Stimulated activated naive B cell treated with anti-CD40 and anti-IgM and Interleukin-4, amounts not matched to agents 10 μg/mL and 1 μg/mL and 100 μg/mL, for 72 hours (primary cell): ENCODE results near the gene RAD51B.
"Not testable (repeated sequence)": the region's sequence is repeated elsewhere in the genome, so short reads cannot be mapped to it uniquely, and the experiment has no call there.

ENCODE experiments used
- ATAC-seq, 2 donors: fragments of 150-1000 bp; cut with Tn5 transposase; replicated peaks; 2 replicates each; pipeline ENCODE4 v1.10.0; 2021; ENCODE audit warnings: moderate library complexity in 1 of 2
- DNase-seq: peaks from one replicate; pipeline ENCODE4 v3.0.0; 2021
- H3K27ac Mint-ChIP-seq: one replicate; pipeline ENCODE4 v1.8.0; 2022; ENCODE audit warnings: mild to moderate bottlenecking, mixed read lengths
- H3K27me3 Mint-ChIP-seq, 2 donors: one replicate each; pipeline ENCODE4 v1.8.0; 2022; ENCODE audit warnings: mixed read lengths in 2 of 2
- H3K36me3 Mint-ChIP-seq, 2 donors: one replicate each; pipeline ENCODE4 v1.8.0; 2022; ENCODE audit warnings: mixed read lengths in 2 of 2, mild to moderate bottlenecking in 1 of 2
- H3K4me1 Mint-ChIP-seq, 2 donors: one replicate each; pipeline ENCODE4 v1.8.0; 2022; ENCODE audit warnings: mixed read lengths in 2 of 2, mild to moderate bottlenecking in 1 of 2
- H3K4me3 Mint-ChIP-seq, 2 donors: one replicate each; pipeline ENCODE4 v1.8.0; 2022; ENCODE audit warnings: mild to moderate bottlenecking in 2 of 2, mixed read lengths in 2 of 2, moderate library complexity in 1 of 2
- H3K9me3 Mint-ChIP-seq, 2 donors: one replicate each; pipeline ENCODE4 v1.8.0; 2022; ENCODE audit warnings: mixed read lengths in 2 of 2, mild to moderate bottlenecking in 1 of 2

RAD51B gene

GRCh38 chr14:67816326-67817002, 3.1 kb upstream of the RAD51B start, which contains the start of gene ZFYVE26:
ZFYVE26 (minus strand) TSS chr14:67816590; CDS start chr14:67815963, 627 bp downstream.
- Mint-ChIP-seq H3K9me3 (no peaks in the 10 kb centered on the region), H3K27me3 (no peaks in the 10 kb centered on the region), H3K36me3 (peaks cover 8 to 11% of the 10 kb centered on the region in 2 donors), H3K4me3 (peak within 1 kb of the TSS; percentile 84 to 95), H3K27ac (peak within 1 kb of the TSS; percentile 98), H3K4me1 (peaks cover 27 to 44% of the 10 kb centered on the region in 2 donors)
- ATAC-seq (peak; percentile 88 to 91), DNase-seq (peak; percentile 90)

GRCh38 chr14:67817750-67818438, 1.7 kb upstream of the RAD51B start:
- ATAC-seq (no peak), DNase-seq (no peak)
- Mint-ChIP-seq H3K27ac (no peak overlapping the region), H3K4me3 (no peak overlapping the region), H3K4me1 (peaks cover 27 to 44% of the 10 kb centered on the region in 2 donors), H3K27me3 (no peaks in the 10 kb centered on the region), H3K36me3 (peaks cover 1 to 2% of the 10 kb centered on the region in 2 donors), H3K9me3 (no peaks in the 10 kb centered on the region)

GRCh38 chr14:67818476-67818875, 1.1 kb upstream of the RAD51B start:
- DNase-seq, ATAC-seq, H3K9me3 Mint-ChIP-seq, H3K27me3 Mint-ChIP-seq, H3K36me3 Mint-ChIP-seq: not testable (repeated sequence)
- Mint-ChIP-seq H3K4me1 (peaks cover 27 to 44% of the 10 kb centered on the region in 2 donors), H3K4me3 (peak overlapping the region; percentile 12 to 97), H3K27ac (peak overlapping the region; percentile 37)

- ATAC-seq: peak; percentile 17 to 20
These were observed 921 bp downstream of the RAD51B start for GRCh38 chr14:67820428-67820971.

GRCh38 chr14:67821121-67821520, 1.5 kb downstream of the RAD51B start:
- Mint-ChIP-seq H3K27me3 (no peaks in the 10 kb centered on the region), H3K4me1 (peaks cover 15 to 24% of the 10 kb centered on the region in 2 donors), H3K36me3 (peaks cover 0 to 2% of the 10 kb centered on the region in 2 donors), H3K9me3 (no peaks in the 10 kb centered on the region), H3K27ac (no peak overlapping the region), H3K4me3 (peak overlapping the region in 1 of 2 donors; percentile 100)
- ATAC-seq (no peak), DNase-seq (no peak)

More at GRCh38 chr14:67820428-67820971, 921 bp downstream of the RAD51B start:
- Mint-ChIP-seq H3K27ac (peak overlapping the region; percentile 98), H3K27me3 (no peaks in the 10 kb centered on the region), H3K4me3 (peak overlapping the region; percentile 97 to 100), H3K9me3 (no peaks in the 10 kb centered on the region), H3K36me3 (peaks cover 0 to 2% of the 10 kb centered on the region in 2 donors), H3K4me1 (peaks cover 19 to 29% of the 10 kb centered on the region in 2 donors)
- no peak for DNase-seq

- peaks cover 0 to 4% of the 10 kb centered on the region in 2 donors for H3K9me3 Mint-ChIP-seq
These were observed 11.5 kb downstream of the RAD51B start for GRCh38 chr14:67831113-67831512.

GRCh38 chr14:67833403-67833802, 13.8 kb downstream of the RAD51B start:
- H3K4me1 Mint-ChIP-seq: no peaks in the 10 kb centered on the region
- H3K9me3 Mint-ChIP-seq: peaks cover 0 to 3% of the 10 kb centered on the region in 2 donors
- H3K4me3 Mint-ChIP-seq: no peak overlapping the region
- no peak for DNase-seq
- H3K27me3 Mint-ChIP-seq: no peaks in the 10 kb centered on the region
- no peak for ATAC-seq
- no peak overlapping the region for H3K27ac Mint-ChIP-seq
- peaks cover 20 to 29% of the 10 kb centered on the region in 2 donors for H3K36me3 Mint-ChIP-seq

More at GRCh38 chr14:67831113-67831512, 11.5 kb downstream of the RAD51B start:
- no peak overlapping the region for H3K27ac Mint-ChIP-seq
- DNase-seq (no peak), ATAC-seq (no peak)
- H3K27me3 Mint-ChIP-seq: no peaks in the 10 kb centered on the region
- no peak overlapping the region for H3K4me3 Mint-ChIP-seq
- H3K4me1 Mint-ChIP-seq: no peaks in the 10 kb centered on the region
- peaks cover 33 to 40% of the 10 kb centered on the region in 2 donors for H3K36me3 Mint-ChIP-seq

GRCh38 chr14:67835596-67835995, 16.0 kb downstream of the RAD51B start:
- no peak overlapping the region for H3K4me3 Mint-ChIP-seq
- ATAC-seq (no peak), DNase-seq (no peak)
- H3K27me3 Mint-ChIP-seq: no peaks in the 10 kb centered on the region
- H3K27ac Mint-ChIP-seq: no peak overlapping the region
- H3K4me1 Mint-ChIP-seq: no peaks in the 10 kb centered on the region
- H3K36me3 Mint-ChIP-seq: peaks cover 5 to 16% of the 10 kb centered on the region in 2 donors
- no peaks in the 10 kb centered on the region for H3K9me3 Mint-ChIP-seq

GRCh38 chr14:67837011-67837624, 17.5 kb downstream of the RAD51B start:
- DNase-seq (peak; percentile 47), ATAC-seq (peak; percentile 52 to 63)
- Mint-ChIP-seq H3K4me3 (no peak overlapping the region), H3K27me3 (no peaks in the 10 kb centered on the region), H3K27ac (no peak overlapping the region), H3K4me1 (peaks cover 0 to 11% of the 10 kb centered on the region in 2 donors), H3K36me3 (peaks cover 8 to 18% of the 10 kb centered on the region in 2 donors), H3K9me3 (no peaks in the 10 kb centered on the region)

- ATAC-seq (no peak), DNase-seq (no peak)
- H3K27me3 Mint-ChIP-seq: no peaks in the 10 kb centered on the region
- H3K27ac Mint-ChIP-seq: no peak overlapping the region
- H3K4me1 Mint-ChIP-seq: peaks cover 7 to 36% of the 10 kb centered on the region in 2 donors
- no peak overlapping the region for H3K4me3 Mint-ChIP-seq
- peaks cover 0 to 17% of the 10 kb centered on the region in 2 donors for H3K9me3 Mint-ChIP-seq
- H3K36me3 Mint-ChIP-seq: peaks cover 33 to 72% of the 10 kb centered on the region in 2 donors
These were observed 26.5 kb downstream of the RAD51B start for GRCh38 chr14:67846029-67846610.

- no peak for ATAC-seq
- no peak overlapping the region for H3K27ac Mint-ChIP-seq
- peaks cover 28 to 45% of the 10 kb centered on the region in 2 donors for H3K4me1 Mint-ChIP-seq
These were observed 30.7 kb downstream of the RAD51B start for GRCh38 chr14:67850066-67850830.

GRCh38 chr14:67851785-67852410, 32.3 kb downstream of the RAD51B start:
- H3K27ac Mint-ChIP-seq: peak overlapping the region; percentile 25
- H3K9me3 Mint-ChIP-seq: peaks cover 0 to 14% of the 10 kb centered on the region in 2 donors
- peaks cover 15 to 35% of the 10 kb centered on the region in 2 donors for H3K36me3 Mint-ChIP-seq
- H3K4me3 Mint-ChIP-seq: no peak overlapping the region
- no peak for DNase-seq
- no peaks in the 10 kb centered on the region for H3K27me3 Mint-ChIP-seq
- no peak for ATAC-seq
- peaks cover 28 to 45% of the 10 kb centered on the region in 2 donors for H3K4me1 Mint-ChIP-seq

More at GRCh38 chr14:67850066-67850830, 30.7 kb downstream of the RAD51B start:
- no peak for DNase-seq
- Mint-ChIP-seq H3K27me3 (no peaks in the 10 kb centered on the region), H3K9me3 (peaks cover 0 to 17% of the 10 kb centered on the region in 2 donors), H3K4me3 (no peak overlapping the region), H3K36me3 (peaks cover 22 to 46% of the 10 kb centered on the region in 2 donors)
